ENCODE data around the gene TDP2.

TDP2 gene

DNA sequence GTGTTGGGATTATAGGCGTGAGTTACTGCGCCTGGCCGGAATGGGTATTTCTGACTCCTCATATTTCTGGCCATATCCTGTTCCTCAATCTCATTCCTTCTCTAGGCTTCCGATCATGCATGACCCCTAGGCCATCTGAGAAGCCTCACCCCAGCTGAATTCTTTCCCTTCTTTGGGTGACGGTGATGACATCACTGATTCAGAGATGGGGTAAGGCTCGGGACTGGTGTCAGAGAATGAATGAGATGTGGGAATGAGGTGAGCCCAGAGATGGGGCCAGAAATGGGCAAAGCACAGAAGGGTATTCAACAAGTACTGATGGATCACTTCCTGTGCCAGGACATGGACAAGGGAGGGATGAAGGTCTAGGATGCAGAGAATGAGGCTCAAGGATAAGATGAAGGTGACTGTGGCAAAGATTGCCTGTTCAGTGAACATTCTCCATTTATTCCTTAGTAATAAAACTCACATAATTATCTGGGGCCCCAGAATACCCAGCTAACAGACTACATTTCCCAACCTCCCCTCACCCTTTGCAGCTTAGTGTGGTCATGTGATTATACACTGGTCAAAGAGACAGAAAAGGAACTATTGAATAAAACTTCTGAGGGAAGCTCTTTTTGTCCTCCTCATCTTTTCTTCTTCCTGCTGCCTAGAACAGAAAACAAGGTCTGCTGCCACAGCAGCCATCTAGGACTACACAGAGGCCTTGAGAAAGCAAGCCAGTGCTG is 60.3 kb downstream of the TDP2 start:
- H3K27ac Mint-ChIP-seq: no peak overlapping the region
- ATAC-seq: no peak
- no peaks in the 10 kb centered on the region for H3K9me3 Mint-ChIP-seq
- no peak overlapping the region for H3K4me3 Mint-ChIP-seq
- H3K27me3 Mint-ChIP-seq: no peaks in the 10 kb centered on the region
- peaks cover 5% of the 10 kb centered on the region for H3K36me3 Mint-ChIP-seq
- H3K4me1 Mint-ChIP-seq: no peaks in the 10 kb centered on the region

DNA sequence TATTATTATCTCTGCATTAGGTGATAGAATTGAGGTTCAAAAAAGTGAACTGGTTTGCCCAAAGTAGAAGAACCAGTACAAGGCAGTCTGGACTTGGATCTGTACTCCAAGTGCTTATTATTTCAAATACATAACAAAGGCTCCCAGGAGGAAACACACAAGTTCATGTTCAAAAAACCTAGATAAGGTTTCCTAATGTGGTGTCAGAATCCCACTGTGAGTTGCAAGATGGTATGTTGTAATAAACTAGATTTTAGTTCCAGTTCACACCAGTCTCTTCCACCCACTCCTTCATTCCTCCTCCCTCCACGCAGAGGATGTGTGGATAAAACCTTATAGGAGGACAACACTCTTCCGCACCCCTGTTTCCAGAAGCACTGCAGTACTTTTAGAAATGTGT is 63.5 kb downstream of the TDP2 start:
- Mint-ChIP-seq H3K27me3 (no peaks in the 10 kb centered on the region), H3K9me3 (no peaks in the 10 kb centered on the region), H3K27ac (no peak overlapping the region), H3K4me3 (no peak overlapping the region), H3K4me1 (peaks cover 6% of the 10 kb centered on the region), H3K36me3 (peaks cover 3% of the 10 kb centered on the region)
- ATAC-seq: no peak

- Mint-ChIP-seq H3K27me3 (no peaks in the 10 kb centered on the region), H3K36me3 (peaks cover 6% of the 10 kb centered on the region), H3K4me3 (no peak overlapping the region), H3K27ac (no peak overlapping the region), H3K9me3 (no peaks in the 10 kb centered on the region), H3K4me1 (peaks cover 6% of the 10 kb centered on the region)
- ATAC-seq: no peak
Observed at GRCh38 chr6:24600903-24601302, 65.8 kb downstream of the TDP2 start.

Measured in stimulated activated memory B cell treated with anti-CD40 and anti-IgM and Interleukin-4, amounts not matched to agents 10 μg/mL and 1 μg/mL and 100 μg/mL, for 72 hours (primary cell).